Central memory CD8-positive, alpha-beta T cell (primary cell): ENCODE data around the gene RABEP2.
"Not testable (repeated sequence)": the region's sequence is repeated elsewhere in the genome, so short reads cannot be mapped to it uniquely, and the experiment has no call there.

Experiments
- ATAC-seq: fragments of 150-1000 bp; cut with Tn5 transposase; replicated peaks from 2 replicates; pipeline ENCODE4 v1.10.0; 2022; ENCODE audit warnings: mild to moderate bottlenecking, moderate FRiP score, moderate number of reproducible peaks; ENCODE audit not compliant: poor library complexity, severe bottlenecking; ENCODE audit errors: extremely low read depth
- DNase-seq, 2 donors: peaks; one replicate each; pipeline ENCODE4 v3.0.0; 2021; ENCODE audit warnings: low spot score in 2 of 2
- H3K27ac Mint-ChIP-seq: one replicate; pipeline ENCODE4 v1.8.0; 2022; ENCODE audit warnings: low read depth, mild to moderate bottlenecking, moderate library complexity, mixed read lengths
- H3K27me3 Mint-ChIP-seq: one replicate; pipeline ENCODE4 v1.8.0; 2022; ENCODE audit warnings: mixed read lengths
- H3K36me3 Mint-ChIP-seq: one replicate; pipeline ENCODE4 v1.8.0; 2022; ENCODE audit warnings: mild to moderate bottlenecking, moderate library complexity, mixed read lengths; ENCODE audit not compliant: insufficient read depth
- H3K4me1 Mint-ChIP-seq: one replicate; pipeline ENCODE4 v1.8.0; 2022; ENCODE audit warnings: mixed read lengths
- H3K4me3 Mint-ChIP-seq: one replicate; pipeline ENCODE4 v1.8.0; 2022; ENCODE audit warnings: mild to moderate bottlenecking, moderate library complexity, mixed read lengths
- H3K9me3 Mint-ChIP-seq: one replicate; pipeline ENCODE4 v1.8.0; 2022; ENCODE audit warnings: mixed read lengths

Gene RABEP2

GRCh38 chr16:28878083-28878926 lies 46.7 kb downstream of the RABEP2 start, which contains the start of gene ATP2A1:
Gene ATP2A1 (plus strand): TSS chr16:28878488. CDS start chr16:28878672, 184 bp downstream.
- peaks cover 8% of the 10 kb centered on the region for H3K36me3 Mint-ChIP-seq
- H3K9me3 Mint-ChIP-seq: no peaks in the 10 kb centered on the region
- H3K27me3 Mint-ChIP-seq: no peaks in the 10 kb centered on the region
- ATAC-seq (no peak), DNase-seq (no peak)
- peak within 1 kb of the TSS; percentile 84 for H3K4me3 Mint-ChIP-seq
- H3K4me1 Mint-ChIP-seq: peaks cover 14% of the 10 kb centered on the region
- no peak within 1 kb of the TSS for H3K27ac Mint-ChIP-seq

- DNase-seq (no peak), ATAC-seq (no peak)
- H3K9me3 Mint-ChIP-seq: no peaks in the 10 kb centered on the region
- H3K27me3 Mint-ChIP-seq: no peaks in the 10 kb centered on the region
- peak overlapping the region; percentile 84 for H3K4me3 Mint-ChIP-seq
- no peak overlapping the region for H3K27ac Mint-ChIP-seq
- peaks cover 14% of the 10 kb centered on the region for H3K4me1 Mint-ChIP-seq
- H3K36me3 Mint-ChIP-seq: peaks cover 9% of the 10 kb centered on the region
These were observed 47.4 kb downstream of the RABEP2 start for GRCh38 chr16:28877655-28878000.

- Mint-ChIP-seq H3K4me1 (peaks cover 14% of the 10 kb centered on the region), H3K36me3 (peaks cover 11% of the 10 kb centered on the region), H3K9me3 (no peaks in the 10 kb centered on the region), H3K27me3 (no peaks in the 10 kb centered on the region), H3K4me3 (no peak overlapping the region), H3K27ac (no peak overlapping the region)
- no peak for ATAC-seq
- no peak for DNase-seq
These were observed 47.9 kb downstream of the RABEP2 start for GRCh38 chr16:28876973-28877654.

GRCh38 chr16:28876019-28876659 lies 48.9 kb downstream of the RABEP2 start:
- Mint-ChIP-seq H3K4me3 (no peak overlapping the region), H3K27ac (no peak overlapping the region), H3K4me1 (peaks cover 13% of the 10 kb centered on the region), H3K27me3 (no peaks in the 10 kb centered on the region), H3K36me3 (peaks cover 11% of the 10 kb centered on the region), H3K9me3 (no peaks in the 10 kb centered on the region)
- ATAC-seq (no peak), DNase-seq (no peak)

- no peak for DNase-seq
- H3K4me1 Mint-ChIP-seq: peaks cover 8% of the 10 kb centered on the region
- H3K27me3 Mint-ChIP-seq: no peaks in the 10 kb centered on the region
- H3K9me3 Mint-ChIP-seq: no peaks in the 10 kb centered on the region
- H3K4me3 Mint-ChIP-seq: no peak overlapping the region
- peak overlapping the region; percentile 71 for H3K27ac Mint-ChIP-seq
- H3K36me3 Mint-ChIP-seq: peaks cover 13% of the 10 kb centered on the region
- ATAC-seq: no peak
These were observed 49.7 kb downstream of the RABEP2 start for GRCh38 chr16:28875134-28876018.

GRCh38 chr16:28874406-28874805 lies 50.6 kb downstream of the RABEP2 start:
- Mint-ChIP-seq H3K27ac (no peak overlapping the region), H3K9me3 (no peaks in the 10 kb centered on the region), H3K4me3 (no peak overlapping the region), H3K27me3 (no peaks in the 10 kb centered on the region), H3K4me1 (peaks cover 10% of the 10 kb centered on the region), H3K36me3 (peaks cover 16% of the 10 kb centered on the region)
- ATAC-seq (no peak), DNase-seq (no peak)

GRCh38 chr16:28873543-28874201 lies 51.4 kb downstream of the RABEP2 start:
- H3K4me1 Mint-ChIP-seq: peaks cover 5% of the 10 kb centered on the region
- H3K27ac Mint-ChIP-seq: no peak overlapping the region
- DNase-seq: peak; percentile 50 to 56
- H3K36me3 Mint-ChIP-seq: peaks cover 23% of the 10 kb centered on the region
- H3K9me3 Mint-ChIP-seq: no peaks in the 10 kb centered on the region
- H3K27me3 Mint-ChIP-seq: no peaks in the 10 kb centered on the region
- peak; percentile 70 for ATAC-seq
- H3K4me3 Mint-ChIP-seq: no peak overlapping the region

- Mint-ChIP-seq H3K27ac (no peak overlapping the region), H3K4me1 (peaks cover 5% of the 10 kb centered on the region), H3K9me3 (no peaks in the 10 kb centered on the region), H3K4me3 (no peak overlapping the region), H3K36me3 (peaks cover 24% of the 10 kb centered on the region), H3K27me3 (no peaks in the 10 kb centered on the region)
- DNase-seq (no peak), ATAC-seq (no peak)
These were observed 52.1 kb downstream of the RABEP2 start for GRCh38 chr16:28872952-28873351.

GRCh38 chr16:28869201-28869600 lies 55.8 kb downstream of the RABEP2 start:
- no peak overlapping the region for H3K27ac Mint-ChIP-seq
- peaks cover 36% of the 10 kb centered on the region for H3K36me3 Mint-ChIP-seq
- H3K4me3 Mint-ChIP-seq: no peak overlapping the region

GRCh38 chr16:28867646-28868045 lies 57.4 kb downstream of the RABEP2 start:
- not testable (repeated sequence) for H3K9me3 Mint-ChIP-seq, H3K4me3 Mint-ChIP-seq, ATAC-seq, H3K27ac Mint-ChIP-seq, DNase-seq, H3K27me3 Mint-ChIP-seq
- Mint-ChIP-seq H3K4me1 (peaks cover 39% of the 10 kb centered on the region), H3K36me3 (peaks cover 43% of the 10 kb centered on the region)

More at GRCh38 chr16:28869201-28869600, 55.8 kb downstream of the RABEP2 start:
- DNase-seq: no peak
- no peaks in the 10 kb centered on the region for H3K9me3 Mint-ChIP-seq
- ATAC-seq: no peak
- peaks cover 25% of the 10 kb centered on the region for H3K4me1 Mint-ChIP-seq
- H3K27me3 Mint-ChIP-seq: no peaks in the 10 kb centered on the region

- H3K4me3 Mint-ChIP-seq: no peak overlapping the region
- H3K9me3 Mint-ChIP-seq: no peaks in the 10 kb centered on the region
- ATAC-seq: no peak
- no peak overlapping the region for H3K27ac Mint-ChIP-seq
- peaks cover 39% of the 10 kb centered on the region for H3K4me1 Mint-ChIP-seq
- DNase-seq: no peak
- no peaks in the 10 kb centered on the region for H3K27me3 Mint-ChIP-seq
- H3K36me3 Mint-ChIP-seq: peaks cover 42% of the 10 kb centered on the region
These were observed 57.8 kb downstream of the RABEP2 start for GRCh38 chr16:28867241-28867640.

GRCh38 chr16:28866454-28866804 lies 58.6 kb downstream of the RABEP2 start:
- Mint-ChIP-seq H3K4me1 (peaks cover 39% of the 10 kb centered on the region), H3K27me3 (no peaks in the 10 kb centered on the region), H3K36me3 (peaks cover 42% of the 10 kb centered on the region), H3K4me3 (no peak overlapping the region), H3K27ac (no peak overlapping the region), H3K9me3 (no peaks in the 10 kb centered on the region)
- DNase-seq (no peak), ATAC-seq (no peak)
